Measurements from ENCODE around the gene CELSR1. TPM values are rescaled to one million over a fixed set of nuclear protein-coding genes. Genes with fewer than 3 reads are reported as not detected.

The CELSR1 gene
- total RNA-seq, 2 experiments from 2014 or later: 3.7 to 5.2 TPM

DNA sequence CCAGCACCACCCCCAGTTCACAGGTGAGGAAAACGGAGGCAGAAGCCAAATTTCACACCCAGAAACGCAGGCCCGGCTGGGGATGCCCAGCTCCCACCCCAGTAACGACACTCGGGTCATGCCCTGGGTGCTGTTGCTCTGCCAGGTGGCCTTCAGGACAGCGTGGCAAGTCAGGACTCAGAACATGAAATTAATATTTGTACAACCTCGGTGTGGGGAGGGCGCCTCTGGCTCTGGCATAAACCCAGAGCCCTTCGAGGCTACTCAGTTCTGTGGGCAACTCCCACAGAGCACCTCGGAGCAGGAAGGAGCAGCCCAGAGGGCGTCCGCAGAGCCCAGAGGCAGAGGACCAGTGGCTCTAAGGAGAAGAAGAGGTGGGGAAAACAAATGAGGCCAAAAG lies 71.6 kb downstream of the CELSR1 start:
- Histone ChIP-seq H3K9me3 (ENCODE audit: low read length) (no peaks in the 10 kb centered on the region), H3K79me2 (ENCODE audit: insufficient read depth, low read depth, low read length) (no peaks in the 10 kb centered on the region), H3K9me2 (ENCODE audit: insufficient read depth, low read length) (no peaks in the 10 kb centered on the region), H4K20me1 (ENCODE audit: insufficient read depth, low read length) (no peaks in the 10 kb centered on the region), H3K4me2 (ENCODE audit: low read length) (no peak overlapping the region), H3K4me1 (ENCODE audit: insufficient read depth, low read length, poor library complexity, severe bottlenecking) (peaks cover 6% of the 10 kb centered on the region), H2AFZ (ENCODE audit: low read length) (no peak overlapping the region), H3K36me3 (ENCODE audit: insufficient read depth, low read length) (no peaks in the 10 kb centered on the region), H3K27ac (ENCODE audit: low read depth, low read length, poor library complexity, severe bottlenecking) (no peak overlapping the region), H3K4me3 (ENCODE audit: low read depth, low read length, poor library complexity, severe bottlenecking) (no peak overlapping the region)
- CTCF ChIA-PET (ENCODE audit: unreplicated experiment): no interaction called here
- TF ChIP-seq, protein P1, sequence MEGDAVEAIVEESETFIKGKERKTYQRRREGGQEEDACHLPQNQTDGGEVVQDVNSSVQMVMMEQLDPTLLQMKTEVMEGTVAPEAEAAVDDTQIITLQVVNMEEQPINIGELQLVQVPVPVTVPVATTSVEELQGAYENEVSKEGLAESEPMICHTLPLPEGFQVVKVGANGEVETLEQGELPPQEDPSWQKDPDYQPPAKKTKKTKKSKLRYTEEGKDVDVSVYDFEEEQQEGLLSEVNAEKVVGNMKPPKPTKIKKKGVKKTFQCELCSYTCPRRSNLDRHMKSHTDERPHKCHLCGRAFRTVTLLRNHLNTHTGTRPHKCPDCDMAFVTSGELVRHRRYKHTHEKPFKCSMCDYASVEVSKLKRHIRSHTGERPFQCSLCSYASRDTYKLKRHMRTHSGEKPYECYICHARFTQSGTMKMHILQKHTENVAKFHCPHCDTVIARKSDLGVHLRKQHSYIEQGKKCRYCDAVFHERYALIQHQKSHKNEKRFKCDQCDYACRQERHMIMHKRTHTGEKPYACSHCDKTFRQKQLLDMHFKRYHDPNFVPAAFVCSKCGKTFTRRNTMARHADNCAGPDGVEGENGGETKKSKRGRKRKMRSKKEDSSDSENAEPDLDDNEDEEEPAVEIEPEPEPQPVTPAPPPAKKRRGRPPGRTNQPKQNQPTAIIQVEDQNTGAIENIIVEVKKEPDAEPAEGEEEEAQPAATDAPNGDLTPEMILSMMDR (conservative IDR thresholded peaks at IDR 0.05; ENCODE audit: low read length): no peak
- TF ChIP-seq EZH2phosphoT487 (IDR thresholded peaks at IDR 0.05; ENCODE audit: borderline replicate concordance, low read depth, low read length): no peak
- POLR2A ChIA-PET: no interaction called here
- no peak for DNase-seq (ENCODE audit: low spot score)
- intact Hi-C loops (cut with micrococcal nuclease; ENCODE audit: unreplicated experiment): no loop called here
- BruUV-seq (replicated peaks): no TSS peak

- Histone ChIP-seq H3K79me2 (ENCODE audit: insufficient read depth, low read depth, low read length) (no peaks in the 10 kb centered on the region), H3K27ac (ENCODE audit: low read depth, low read length, poor library complexity, severe bottlenecking) (no peak overlapping the region), H3K4me3 (ENCODE audit: low read depth, low read length, poor library complexity, severe bottlenecking) (no peak overlapping the region), H3K4me1 (ENCODE audit: insufficient read depth, low read length, poor library complexity, severe bottlenecking) (peaks cover 6% of the 10 kb centered on the region), H3K4me2 (ENCODE audit: low read length) (no peak overlapping the region), H3K9me3 (ENCODE audit: low read length) (no peaks in the 10 kb centered on the region), H4K20me1 (ENCODE audit: insufficient read depth, low read length) (no peaks in the 10 kb centered on the region), H2AFZ (ENCODE audit: low read length) (no peak overlapping the region), H3K36me3 (ENCODE audit: insufficient read depth, low read length) (no peaks in the 10 kb centered on the region), H3K9me2 (ENCODE audit: insufficient read depth, low read length) (no peaks in the 10 kb centered on the region)
- intact Hi-C loops (cut with micrococcal nuclease; ENCODE audit: unreplicated experiment): no loop called here
- DNase-seq (ENCODE audit: low spot score): peak; percentile 18
- BruUV-seq (replicated peaks): no TSS peak
- POLR2A ChIA-PET: no interaction called here
- CTCF ChIA-PET (ENCODE audit: unreplicated experiment): no interaction called here
- TF ChIP-seq EZH2phosphoT487 (IDR thresholded peaks at IDR 0.05; ENCODE audit: borderline replicate concordance, low read depth, low read length): no peak
- TF ChIP-seq, protein P1 (conservative IDR thresholded peaks at IDR 0.05; ENCODE audit: low read length): no peak
Measured at GRCh38 chr22:46465345-46465720, 72.1 kb downstream of the CELSR1 start.

GRCh38 chr22:46464701-46465344 lies 72.6 kb downstream of the CELSR1 start:
- POLR2A ChIA-PET: no interaction called here
- H3K4me2 ChIP-seq (ENCODE audit: low read length): no peak overlapping the region
- H2AFZ ChIP-seq (ENCODE audit: low read length): no peak overlapping the region
- TF ChIP-seq EZH2phosphoT487 (IDR thresholded peaks at IDR 0.05; ENCODE audit: borderline replicate concordance, low read depth, low read length): no peak
- TF ChIP-seq, protein P1 (conservative IDR thresholded peaks at IDR 0.05; ENCODE audit: low read length): no peak
- no peaks in the 10 kb centered on the region for H3K36me3 ChIP-seq (ENCODE audit: insufficient read depth, low read length)
- CTCF ChIA-PET (ENCODE audit: unreplicated experiment): no interaction called here
- H3K4me1 ChIP-seq (ENCODE audit: insufficient read depth, low read length, poor library complexity, severe bottlenecking): peaks cover 6% of the 10 kb centered on the region
- no peak overlapping the region for H3K4me3 ChIP-seq (ENCODE audit: low read depth, low read length, poor library complexity, severe bottlenecking)
- no peaks in the 10 kb centered on the region for H3K9me3 ChIP-seq (ENCODE audit: low read length)
- no peak overlapping the region for H3K27ac ChIP-seq (ENCODE audit: low read depth, low read length, poor library complexity, severe bottlenecking)
- H4K20me1 ChIP-seq (ENCODE audit: insufficient read depth, low read length): no peaks in the 10 kb centered on the region
- BruUV-seq (replicated peaks): no TSS peak
- intact Hi-C loops (cut with micrococcal nuclease; ENCODE audit: unreplicated experiment): no loop called here
- no peaks in the 10 kb centered on the region for H3K9me2 ChIP-seq (ENCODE audit: insufficient read depth, low read length)
- DNase-seq (ENCODE audit: low spot score): no peak
- H3K79me2 ChIP-seq (ENCODE audit: insufficient read depth, low read depth, low read length): no peaks in the 10 kb centered on the region

Measured in OCI-LY7 (cell line).